PC-3 (cell line): Measurements from ENCODE around the gene SPAM1.

Experiments used
- CTCF ChIP-seq: fragments of 300-600 bp; sonication (generic); conservative IDR thresholded peaks from 2 replicates; pipeline ENCODE4 v1.5.1; 2017; ENCODE audit warnings: antibody characterized with exemption, low read depth, mild to moderate bottlenecking, low read length
- EZH2 ChIP-seq: fragments of 300-600 bp; sonication (generic); IDR thresholded peaks from one replicate; pipeline ENCODE4 v1.6.1; 2017; ENCODE audit warnings: antibody characterized with exemption, mild to moderate bottlenecking, low read length; ENCODE audit not compliant: unreplicated experiment

- TF ChIP-seq CTCF (no peak), EZH2 (no peak)
These were observed 73.9 kb downstream of the SPAM1 start for GRCh38 chr7:123998921-123999320.
